Natural killer cell (primary cell): ENCODE measurements around the gene GNG12. TPM values are rescaled to one million over a fixed set of nuclear protein-coding genes. Genes with fewer than 3 reads are reported as not detected.

Experiments
- ATAC-seq, 3 donors: fragments of 150-1000 bp in 2 of 3; fragments of 200-7000 bp in 1 of 3; cut with Tn5 transposase; 1 replicate in 1 of 3; 2 replicates in 2 of 3; pipeline ENCODE4 v1.10.0; 2021; ENCODE audit warnings: mild to moderate bottlenecking in 2 of 3, moderate library complexity in 2 of 3
- DNase-seq, 2 donors: peaks; one replicate each; pipeline versions ENCODE4 v3.0.0 to v3.0.0-alpha.2; 2013 to 2021; ENCODE audit warnings: mixed read lengths in 1 of 2
- H3K27ac ChIP-seq: one replicate; pipeline ENCODE4 v1.5.1; 2013; ENCODE audit warnings: mild to moderate bottlenecking, low read length
- H3K27me3 ChIP-seq: one replicate; pipeline ENCODE4 v1.6.1; 2013; ENCODE audit warnings: low read length; ENCODE audit not compliant: control insufficient read depth, insufficient read depth
- H3K36me3 ChIP-seq: one replicate; pipeline ENCODE4 v1.6.1; 2013; ENCODE audit warnings: low read length; ENCODE audit not compliant: control insufficient read depth, insufficient read depth
- H3K4me1 ChIP-seq: one replicate; pipeline ENCODE4 v1.6.1; 2013; ENCODE audit warnings: low read length; ENCODE audit not compliant: control insufficient read depth, insufficient read depth
- H3K4me3 ChIP-seq: one replicate; pipeline ENCODE4 v1.5.1; 2013; ENCODE audit warnings: low read length
- H3K9me3 ChIP-seq: one replicate; pipeline ENCODE4 v1.6.1; 2013; ENCODE audit warnings: low read length; ENCODE audit not compliant: control insufficient read depth, insufficient read depth
- H3K27ac Mint-ChIP-seq, 2 donors: one replicate each; pipeline ENCODE4 v1.8.0; 2022; ENCODE audit warnings: mild to moderate bottlenecking in 2 of 2, mixed read lengths in 2 of 2, moderate library complexity in 1 of 2
- H3K27me3 Mint-ChIP-seq, 2 donors: one replicate each; pipeline ENCODE4 v1.8.0; 2022; ENCODE audit warnings: low read depth in 2 of 2, mixed read lengths in 2 of 2
- H3K36me3 Mint-ChIP-seq: one replicate; pipeline ENCODE4 v1.8.0; 2022; ENCODE audit warnings: mixed read lengths
- H3K4me1 Mint-ChIP-seq, 2 donors: one replicate each; pipeline ENCODE4 v1.8.0; 2022; ENCODE audit warnings: mixed read lengths in 2 of 2
- H3K4me3 Mint-ChIP-seq: one replicate; pipeline ENCODE4 v1.8.0; 2022; ENCODE audit warnings: mild to moderate bottlenecking, moderate library complexity, mixed read lengths
- H3K9me3 Mint-ChIP-seq, 2 donors: one replicate each; pipeline ENCODE4 v1.8.0; 2022; ENCODE audit warnings: mixed read lengths in 2 of 2
- CTCF ChIP-seq: fragments of 200-600 bp; IDR thresholded peaks from one replicate; pipeline ENCODE4 v1.8.0; 2022; ENCODE audit warnings: antibody characterized with exemption
- WGBS: methylation state at CpG from one replicate; pipeline ENCODE4 v1.1.7; 2013; ENCODE audit warnings: missing lambda C conversion rate; ENCODE audit not compliant: insufficient coverage; 5-methylcytosine and 5-hydroxymethylcytosine counted together
- intact Hi-C: fragments of 100-400 bp; cut with micrococcal nuclease; formaldehyde crosslinking; loops from one replicate; pipeline ENCODE4 v1.14.2; 2022
- total RNA-seq, 4 donors: library from RNA; stranded (reverse); fragments of 120-200 nt in 1 of 4; gene quantifications; one replicate each; pipeline versions ENCODE4 v1.2.3 to v1.2.4, GENCODE V29; 2013 to 2022

GNG12 gene
- total RNA-seq, 3 donors from 2014 or later (not counting 1 experiment from before 2014, with no cell fraction given), result not detected

- ATAC-seq, result no peak
- TF ChIP-seq CTCF, result no peak
- no peak overlapping the region for H3K4me3 ChIP-seq
- H3K27ac Mint-ChIP-seq, result no peak overlapping the region
- peaks cover 6% of the 10 kb centered on the region for H3K4me1 ChIP-seq
- no CpG with 5 or more reads among the region's 1 CpG for WGBS
- peaks cover 0 to 5% of the 10 kb centered on the region in 2 donors for H3K4me1 Mint-ChIP-seq
- H3K27me3 Mint-ChIP-seq, result peaks cover 14 to 29% of the 10 kb centered on the region in 2 donors
- no peaks in the 10 kb centered on the region for H3K36me3 ChIP-seq
- H3K9me3 ChIP-seq, result no peaks in the 10 kb centered on the region
- intact Hi-C loops, result no loop called here
- no peaks in the 10 kb centered on the region for H3K36me3 Mint-ChIP-seq
- H3K4me3 Mint-ChIP-seq, result no peak overlapping the region
- H3K27me3 ChIP-seq, result no peaks in the 10 kb centered on the region
- no peak for DNase-seq
- H3K27ac ChIP-seq, result no peak overlapping the region
- no peaks in the 10 kb centered on the region for H3K9me3 Mint-ChIP-seq
Observed at GRCh38 chr1:67768480-67768879, 64.8 kb downstream of the GNG12 start.

DNA sequence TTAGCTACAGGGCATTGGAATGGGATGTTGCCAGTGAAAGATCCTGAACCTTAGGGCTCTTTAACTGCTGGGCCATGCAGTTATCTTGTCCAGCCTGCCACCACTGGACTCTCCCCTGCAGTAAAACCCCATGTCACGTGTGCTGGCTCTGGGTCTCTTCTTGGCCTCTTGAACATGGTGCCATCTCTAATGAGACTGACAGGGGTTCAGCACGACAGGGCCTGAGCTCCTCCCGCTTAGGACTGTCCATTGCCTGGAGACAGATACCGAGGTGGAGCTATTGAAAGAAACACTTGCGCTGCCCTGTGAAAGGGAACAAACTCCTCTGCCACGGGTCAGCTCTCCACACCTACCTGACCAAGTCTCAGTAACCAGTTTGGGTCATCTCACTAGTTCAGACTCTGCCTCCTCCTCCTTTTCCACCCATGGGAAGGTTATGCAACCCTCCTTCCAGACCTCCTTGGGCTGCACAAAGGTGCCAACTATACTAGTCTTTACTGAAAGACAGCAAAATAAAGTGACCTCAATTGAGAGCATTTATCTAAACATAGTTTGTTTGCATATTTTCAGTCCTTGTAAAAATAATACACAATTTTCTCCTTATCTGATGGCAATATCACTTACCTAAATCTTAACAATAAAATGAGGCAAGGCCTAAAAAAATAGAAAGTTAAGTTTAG lies 66.0 kb downstream of the GNG12 start:
- TF ChIP-seq CTCF, result no peak
- no peak for ATAC-seq
- H3K4me1 ChIP-seq, result peaks cover 6% of the 10 kb centered on the region

DNA sequence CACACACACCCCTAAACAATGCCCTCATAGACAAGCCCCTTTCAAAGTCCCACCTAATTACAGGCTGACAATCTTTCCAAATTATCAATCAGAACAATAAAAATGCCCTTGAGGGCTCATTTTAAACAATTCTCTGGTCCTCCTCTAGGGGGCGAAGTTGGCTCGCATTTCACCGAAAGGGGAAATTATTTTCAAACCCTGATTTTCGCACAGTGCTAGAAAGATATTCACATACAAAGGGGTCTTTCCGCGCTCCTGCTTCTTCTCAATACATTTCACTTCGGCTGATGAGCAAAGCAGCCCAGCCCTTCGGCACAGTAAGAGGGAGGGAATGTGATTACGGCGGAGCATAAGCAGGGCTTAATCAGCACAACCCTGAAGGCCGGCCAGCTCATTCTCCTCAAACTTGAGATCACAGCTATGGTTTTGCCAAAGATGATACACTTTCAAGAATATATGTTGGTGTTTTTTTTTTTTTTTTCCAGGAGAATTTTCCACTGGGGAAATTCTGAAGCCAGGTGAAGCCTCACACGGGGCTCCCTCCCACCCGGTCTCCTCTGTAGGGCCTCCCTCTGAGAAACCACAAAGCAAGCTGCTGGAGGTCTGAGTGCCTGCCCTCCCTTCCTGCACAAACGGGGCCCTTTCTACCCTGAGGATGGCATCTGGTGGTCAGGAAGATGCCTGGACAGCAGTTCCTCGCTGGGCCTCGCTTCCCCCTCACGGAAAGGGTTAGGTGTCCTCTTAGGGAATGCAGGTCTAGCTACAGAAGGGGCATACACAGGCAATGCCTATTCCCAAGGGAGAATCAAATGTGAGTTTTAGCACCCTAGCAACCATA lies 66.9 kb downstream of the GNG12 start:
- Histone ChIP-seq H3K36me3 (no peaks in the 10 kb centered on the region), H3K4me3 (peak overlapping the region; percentile 28), H3K27ac (no peak overlapping the region), H3K27me3 (no peaks in the 10 kb centered on the region), H3K9me3 (no peaks in the 10 kb centered on the region), H3K4me1 (peaks cover 6% of the 10 kb centered on the region)
- ATAC-seq, result peak; percentile 58 to 73 (median 72)
- peak overlapping the region; percentile 57 for H3K4me3 Mint-ChIP-seq
- H3K36me3 Mint-ChIP-seq, result no peaks in the 10 kb centered on the region
- H3K9me3 Mint-ChIP-seq, result no peaks in the 10 kb centered on the region
- peak; percentile 66 for TF ChIP-seq CTCF
- WGBS, result 4% methylated on average over 17 of the region's 17 CpGs
- H3K27ac Mint-ChIP-seq, result no peak overlapping the region
- intact Hi-C loops, result no loop called here
- DNase-seq, result peak; percentile 16 to 64
- peaks cover 0 to 5% of the 10 kb centered on the region in 2 donors for H3K4me1 Mint-ChIP-seq
- peaks cover 29 to 31% of the 10 kb centered on the region in 2 donors for H3K27me3 Mint-ChIP-seq

More for the DNA sequence above, 66.0 kb downstream of the GNG12 start:
- peak overlapping the region; percentile 28 for H3K4me3 Mint-ChIP-seq
- no peaks in the 10 kb centered on the region for H3K9me3 Mint-ChIP-seq
- no peaks in the 10 kb centered on the region for H3K36me3 Mint-ChIP-seq
- peaks cover 0 to 5% of the 10 kb centered on the region in 2 donors for H3K4me1 Mint-ChIP-seq
- intact Hi-C loops, result no loop called here
- Histone ChIP-seq H3K27ac (no peak overlapping the region), H3K27me3 (no peaks in the 10 kb centered on the region), H3K4me3 (no peak overlapping the region), H3K36me3 (no peaks in the 10 kb centered on the region), H3K9me3 (no peaks in the 10 kb centered on the region)
- H3K27me3 Mint-ChIP-seq, result peaks cover 24 to 29% of the 10 kb centered on the region in 2 donors
- no peak overlapping the region for H3K27ac Mint-ChIP-seq
- no peak for DNase-seq
- WGBS, result 93% methylated on average over 6 of the region's 6 CpGs
